ENCODE data around the gene ERICH6. TPM values are rescaled to one million over a fixed set of nuclear protein-coding genes. Genes with fewer than 3 reads are reported as not detected.
"Not testable (repeated sequence)": the region's sequence is repeated elsewhere in the genome, so short reads cannot be mapped to it uniquely, and the experiment has no call there.

The ERICH6 gene
- total RNA-seq, 1 experiment from 2014 or later, result not detected

DNA sequence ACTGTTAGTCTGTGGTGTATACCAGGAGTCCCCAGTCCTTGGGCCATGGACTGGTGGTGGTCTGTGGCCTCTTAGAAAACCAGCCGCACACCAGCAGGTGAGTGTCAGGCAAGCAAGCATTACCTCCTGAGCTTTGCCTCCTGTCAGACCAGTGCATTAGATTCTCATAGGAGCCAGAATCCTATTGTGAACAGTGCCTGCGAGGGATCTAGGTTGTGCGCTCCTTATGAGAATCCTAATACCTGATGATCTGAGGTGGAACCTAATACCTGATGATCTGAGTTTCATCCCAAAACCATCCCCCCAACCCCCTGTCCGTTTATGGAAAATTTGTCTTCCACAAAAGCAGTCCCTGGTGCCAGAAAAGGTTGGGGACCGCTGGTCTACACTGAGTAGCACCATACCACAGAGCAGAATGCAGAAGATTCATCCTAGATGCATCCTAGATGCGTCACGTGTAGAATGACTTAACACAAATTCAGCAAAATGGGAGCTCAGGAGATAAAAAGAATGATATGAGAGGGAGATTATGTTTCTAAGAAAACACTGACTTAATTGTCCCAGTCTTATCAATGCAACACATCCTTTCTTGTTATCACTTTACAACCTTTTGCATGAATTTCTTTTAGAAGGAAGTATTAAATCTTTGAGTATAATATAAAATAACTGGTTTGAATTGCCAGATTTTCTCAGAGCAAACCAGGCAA, 72.1 kb downstream of the ERICH6 start:
- Mint-ChIP-seq H3K36me3 (ENCODE audit: insufficient read depth, unreplicated experiment) (peaks cover 25% of the 10 kb centered on the region), H3K27ac (ENCODE audit: unreplicated experiment) (no peak overlapping the region), H3K9me3 (ENCODE audit: low read depth, unreplicated experiment) (no peaks in the 10 kb centered on the region), H3K27me3 (ENCODE audit: unreplicated experiment) (no peaks in the 10 kb centered on the region), H3K4me1 (ENCODE audit: low read depth, unreplicated experiment) (no peaks in the 10 kb centered on the region), H3K4me3 (ENCODE audit: low read depth, unreplicated experiment) (no peak overlapping the region)
- intact Hi-C loops (cut with micrococcal nuclease; ENCODE audit: unreplicated experiment), result no loop called here
- CTCF ChIA-PET, result no interaction called here
- TF ChIP-seq, protein P1, sequence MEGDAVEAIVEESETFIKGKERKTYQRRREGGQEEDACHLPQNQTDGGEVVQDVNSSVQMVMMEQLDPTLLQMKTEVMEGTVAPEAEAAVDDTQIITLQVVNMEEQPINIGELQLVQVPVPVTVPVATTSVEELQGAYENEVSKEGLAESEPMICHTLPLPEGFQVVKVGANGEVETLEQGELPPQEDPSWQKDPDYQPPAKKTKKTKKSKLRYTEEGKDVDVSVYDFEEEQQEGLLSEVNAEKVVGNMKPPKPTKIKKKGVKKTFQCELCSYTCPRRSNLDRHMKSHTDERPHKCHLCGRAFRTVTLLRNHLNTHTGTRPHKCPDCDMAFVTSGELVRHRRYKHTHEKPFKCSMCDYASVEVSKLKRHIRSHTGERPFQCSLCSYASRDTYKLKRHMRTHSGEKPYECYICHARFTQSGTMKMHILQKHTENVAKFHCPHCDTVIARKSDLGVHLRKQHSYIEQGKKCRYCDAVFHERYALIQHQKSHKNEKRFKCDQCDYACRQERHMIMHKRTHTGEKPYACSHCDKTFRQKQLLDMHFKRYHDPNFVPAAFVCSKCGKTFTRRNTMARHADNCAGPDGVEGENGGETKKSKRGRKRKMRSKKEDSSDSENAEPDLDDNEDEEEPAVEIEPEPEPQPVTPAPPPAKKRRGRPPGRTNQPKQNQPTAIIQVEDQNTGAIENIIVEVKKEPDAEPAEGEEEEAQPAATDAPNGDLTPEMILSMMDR (IDR thresholded peaks at IDR 0.05; ENCODE audit: unreplicated experiment), result no peak
- no peak for DNase-seq
- no TSS peak for BruUV-seq (replicated peaks)

DNA sequence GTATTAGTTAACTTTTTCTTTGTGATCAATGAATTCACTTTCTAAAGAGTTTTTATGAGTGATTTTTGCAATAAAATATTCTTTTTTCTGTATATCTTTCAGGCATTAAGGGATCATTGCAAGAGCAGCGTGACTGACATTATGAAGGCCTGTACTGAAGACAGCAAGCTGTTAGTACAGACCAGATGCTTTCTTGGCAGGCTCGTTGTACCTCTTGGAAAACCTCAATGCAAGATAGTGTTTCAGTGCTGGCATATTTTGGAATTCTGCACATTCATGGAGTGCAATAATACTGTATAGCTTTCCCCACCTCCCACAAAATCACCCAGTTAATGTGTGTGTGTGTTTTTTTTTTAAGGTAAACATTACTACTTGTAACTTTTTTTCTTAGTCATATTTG, 76.2 kb downstream of the ERICH6 start:
- Mint-ChIP-seq H3K36me3 (ENCODE audit: insufficient read depth, unreplicated experiment) (peaks cover 27% of the 10 kb centered on the region), H3K4me1 (ENCODE audit: low read depth, unreplicated experiment) (no peaks in the 10 kb centered on the region), H3K27me3 (ENCODE audit: unreplicated experiment) (no peaks in the 10 kb centered on the region), H3K4me3 (ENCODE audit: low read depth, unreplicated experiment) (no peak overlapping the region), H3K9me3 (ENCODE audit: low read depth, unreplicated experiment) (no peaks in the 10 kb centered on the region), H3K27ac (ENCODE audit: unreplicated experiment) (no peak overlapping the region)
- intact Hi-C loops (cut with micrococcal nuclease; ENCODE audit: unreplicated experiment), result no loop called here
- CTCF ChIA-PET, result interaction anchor here (1.0 kb wide), 1 partner anchor 78 kb away, joined by 3 read pairs; no protein-coding TSS in a partner anchor
- no peak for DNase-seq
- TF ChIP-seq, protein P1 (IDR thresholded peaks at IDR 0.05; ENCODE audit: unreplicated experiment), result no peak
- BruUV-seq (replicated peaks), result no TSS peak

DNA sequence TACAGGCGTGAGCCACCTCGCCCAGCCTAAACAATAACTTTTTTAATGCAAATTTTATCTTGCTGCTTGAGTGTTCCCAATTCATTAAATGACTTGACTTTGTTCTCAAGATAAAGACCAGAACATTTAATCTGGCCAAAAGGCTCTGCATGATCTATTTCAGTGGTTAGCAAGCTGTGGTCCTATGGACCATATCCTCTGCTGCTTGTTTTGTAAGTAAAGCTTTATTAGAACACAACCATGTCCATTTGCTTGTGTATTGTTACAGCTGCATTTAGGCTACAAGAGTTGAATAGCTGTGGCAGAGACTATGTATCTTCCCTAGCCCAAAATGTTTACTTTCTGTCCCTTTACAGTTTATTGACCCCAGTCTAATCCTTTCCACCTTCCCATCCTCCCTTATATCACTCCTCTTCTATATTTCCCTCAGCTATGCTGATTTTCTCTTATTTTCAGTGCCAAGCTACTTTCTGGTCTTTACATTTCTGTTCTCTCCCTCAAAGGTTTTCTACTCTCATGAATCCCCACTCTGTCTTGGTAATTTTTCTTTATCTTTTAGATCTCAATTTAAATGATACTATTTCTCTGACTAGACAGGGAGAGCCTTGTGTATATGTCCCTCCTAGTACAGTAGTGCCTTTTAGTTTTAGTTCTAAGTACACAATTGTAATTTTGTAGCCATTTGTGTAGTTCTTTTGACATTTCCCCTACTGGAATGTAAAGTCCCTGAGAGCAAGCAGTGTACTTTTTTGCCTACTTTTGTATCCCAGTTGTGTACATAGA, 77.4 kb downstream of the ERICH6 start:
- Mint-ChIP-seq H3K36me3 (ENCODE audit: insufficient read depth, unreplicated experiment) (peaks cover 27% of the 10 kb centered on the region), H3K4me3 (ENCODE audit: low read depth, unreplicated experiment) (no peak overlapping the region), H3K9me3 (ENCODE audit: low read depth, unreplicated experiment) (no peaks in the 10 kb centered on the region), H3K4me1 (ENCODE audit: low read depth, unreplicated experiment) (peaks cover 8% of the 10 kb centered on the region), H3K27ac (ENCODE audit: unreplicated experiment) (no peak overlapping the region), H3K27me3 (ENCODE audit: unreplicated experiment) (no peaks in the 10 kb centered on the region)
- intact Hi-C loops (cut with micrococcal nuclease; ENCODE audit: unreplicated experiment), result no loop called here
- CTCF ChIA-PET, result interaction anchor here (1.0 kb wide), 1 partner anchor 79 kb away, joined by 3 read pairs; no protein-coding TSS in a partner anchor
- DNase-seq, result no peak
- TF ChIP-seq, protein P1 (IDR thresholded peaks at IDR 0.05; ENCODE audit: unreplicated experiment), result no peak
- BruUV-seq (replicated peaks), result no TSS peak

DNA sequence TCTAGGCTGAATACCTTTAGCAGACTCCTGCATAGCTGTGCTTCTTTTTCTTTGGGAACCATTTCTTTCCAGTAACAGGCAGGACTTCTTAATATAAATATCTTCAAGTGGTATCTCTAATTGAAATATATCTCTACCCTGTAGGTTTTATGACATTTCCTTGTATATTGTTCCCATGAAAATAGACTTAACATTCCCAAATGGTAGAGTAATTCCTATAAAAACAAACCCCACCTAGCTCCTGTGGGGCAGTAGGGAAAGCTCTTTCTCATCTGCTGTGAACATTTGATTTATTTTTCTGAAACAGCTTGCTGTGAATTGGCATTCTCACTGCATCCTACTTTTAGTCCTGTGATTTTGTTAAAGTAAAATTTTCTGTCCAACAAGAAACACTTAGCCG, 79.8 kb downstream of the ERICH6 start:
- no peak overlapping the region for H3K27ac Mint-ChIP-seq (ENCODE audit: unreplicated experiment)
- no peak for DNase-seq
- CTCF ChIA-PET, result no interaction called here

DNA sequence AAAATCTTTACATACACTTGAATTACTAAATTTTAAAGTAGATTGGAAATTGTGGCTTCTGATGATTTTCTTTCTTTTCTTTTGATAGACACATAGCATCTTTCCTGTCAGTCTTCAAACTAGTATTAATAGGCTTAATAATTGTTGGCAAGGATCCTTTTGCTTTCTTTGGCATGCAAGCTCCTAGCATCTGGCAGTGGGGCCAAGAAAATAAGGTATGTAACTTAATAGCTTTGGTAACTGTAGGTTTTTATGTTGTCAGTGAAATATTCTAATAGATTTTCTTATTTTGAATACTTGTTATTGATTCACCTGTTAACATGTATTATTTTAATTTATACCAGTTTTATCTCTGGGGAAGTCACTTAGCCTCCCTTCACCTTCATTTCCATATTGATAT, 80.8 kb downstream of the ERICH6 start:
- CTCF ChIA-PET; H3K9me3 Mint-ChIP-seq (ENCODE audit: low read depth, unreplicated experiment); DNase-seq; H3K4me3 Mint-ChIP-seq (ENCODE audit: low read depth, unreplicated experiment); BruUV-seq (replicated peaks); H3K27me3 Mint-ChIP-seq (ENCODE audit: unreplicated experiment); intact Hi-C loops (cut with micrococcal nuclease; ENCODE audit: unreplicated experiment); H3K27ac Mint-ChIP-seq (ENCODE audit: unreplicated experiment): not testable (repeated sequence)
- H3K4me1 Mint-ChIP-seq (ENCODE audit: low read depth, unreplicated experiment), result peaks cover 12% of the 10 kb centered on the region
- peaks cover 26% of the 10 kb centered on the region for H3K36me3 Mint-ChIP-seq (ENCODE audit: insufficient read depth, unreplicated experiment)

More for the DNA sequence above, 79.8 kb downstream of the ERICH6 start:
- TF ChIP-seq, protein P1 (IDR thresholded peaks at IDR 0.05; ENCODE audit: unreplicated experiment), result no peak
- H3K9me3 Mint-ChIP-seq (ENCODE audit: low read depth, unreplicated experiment), result no peaks in the 10 kb centered on the region
- no peaks in the 10 kb centered on the region for H3K27me3 Mint-ChIP-seq (ENCODE audit: unreplicated experiment)
- H3K4me1 Mint-ChIP-seq (ENCODE audit: low read depth, unreplicated experiment), result peaks cover 12% of the 10 kb centered on the region
- H3K36me3 Mint-ChIP-seq (ENCODE audit: insufficient read depth, unreplicated experiment), result peaks cover 22% of the 10 kb centered on the region
- intact Hi-C loops (cut with micrococcal nuclease; ENCODE audit: unreplicated experiment), result no loop called here
- no TSS peak for BruUV-seq (replicated peaks)
- H3K4me3 Mint-ChIP-seq (ENCODE audit: low read depth, unreplicated experiment), result no peak overlapping the region
